NCI-H82 treated with DMSO at 0.1 percent for 48 hours (cell line): Measurements from ENCODE around the gene HPS4.

Source experiments
- DNase-seq: peaks from one replicate; lab custom pipeline; 2025; ENCODE audit not compliant: unreplicated experiment; lab: John Stamatoyannopoulos, UW

Gene HPS4

DNA sequence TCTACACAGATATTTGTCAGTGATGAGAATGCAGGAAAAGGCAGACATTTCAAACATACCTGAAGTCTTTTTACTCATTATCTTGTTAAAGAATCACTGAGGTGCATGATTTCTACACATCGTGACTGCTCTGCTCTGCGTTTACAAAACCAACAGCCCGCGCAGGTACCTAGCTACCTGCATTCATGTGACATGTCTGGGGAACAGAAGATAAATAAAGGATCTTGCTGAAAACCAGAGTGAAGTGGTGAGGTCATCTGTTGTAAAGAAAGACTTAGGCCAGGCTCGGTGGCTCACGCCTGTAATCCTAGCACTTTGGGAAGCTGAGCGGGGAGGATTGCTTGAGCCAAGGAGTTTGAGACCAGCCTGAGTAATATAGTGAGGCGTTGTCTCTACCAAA is 38.8 kb downstream of the HPS4 start:
- DNase-seq = no peak

DNA sequence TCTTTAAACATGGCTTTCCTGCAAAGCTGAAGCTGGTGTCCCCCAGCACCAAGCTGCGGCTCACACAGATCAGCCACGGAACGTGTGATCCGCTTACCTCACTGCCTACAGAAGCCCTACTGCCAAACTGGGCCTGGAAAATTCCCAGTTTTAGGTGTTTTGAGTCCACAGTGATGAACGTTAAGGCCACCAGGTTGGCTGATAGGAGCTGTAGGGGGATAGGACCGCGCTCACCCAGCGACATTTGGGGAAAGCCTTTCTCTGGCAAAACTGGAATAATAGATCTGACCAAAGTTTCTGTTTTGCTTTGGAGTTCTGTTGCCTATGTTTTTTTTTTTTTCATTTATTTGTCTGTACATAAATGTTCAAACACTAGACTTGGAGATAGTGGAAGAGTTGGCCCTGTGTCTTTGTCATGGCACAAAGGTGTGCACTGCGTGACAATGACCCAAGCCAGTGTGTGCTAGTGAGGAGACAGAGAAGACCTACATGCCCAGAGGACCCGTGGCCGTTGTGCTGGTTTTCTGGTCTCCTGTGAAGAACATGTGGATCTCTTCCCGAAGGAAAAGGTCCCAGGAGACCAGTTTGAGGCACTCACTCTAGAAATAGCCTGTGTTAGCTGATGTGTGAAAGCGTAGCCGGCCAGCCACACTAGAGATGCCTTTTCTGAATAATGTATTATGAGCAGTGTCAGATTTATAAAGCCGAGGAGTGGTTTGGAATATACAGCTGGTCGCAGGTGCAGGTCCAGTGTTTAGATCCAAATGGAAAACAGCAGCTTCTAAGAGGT is 39.5 kb downstream of the HPS4 start:
- no peak for DNase-seq

DNA sequence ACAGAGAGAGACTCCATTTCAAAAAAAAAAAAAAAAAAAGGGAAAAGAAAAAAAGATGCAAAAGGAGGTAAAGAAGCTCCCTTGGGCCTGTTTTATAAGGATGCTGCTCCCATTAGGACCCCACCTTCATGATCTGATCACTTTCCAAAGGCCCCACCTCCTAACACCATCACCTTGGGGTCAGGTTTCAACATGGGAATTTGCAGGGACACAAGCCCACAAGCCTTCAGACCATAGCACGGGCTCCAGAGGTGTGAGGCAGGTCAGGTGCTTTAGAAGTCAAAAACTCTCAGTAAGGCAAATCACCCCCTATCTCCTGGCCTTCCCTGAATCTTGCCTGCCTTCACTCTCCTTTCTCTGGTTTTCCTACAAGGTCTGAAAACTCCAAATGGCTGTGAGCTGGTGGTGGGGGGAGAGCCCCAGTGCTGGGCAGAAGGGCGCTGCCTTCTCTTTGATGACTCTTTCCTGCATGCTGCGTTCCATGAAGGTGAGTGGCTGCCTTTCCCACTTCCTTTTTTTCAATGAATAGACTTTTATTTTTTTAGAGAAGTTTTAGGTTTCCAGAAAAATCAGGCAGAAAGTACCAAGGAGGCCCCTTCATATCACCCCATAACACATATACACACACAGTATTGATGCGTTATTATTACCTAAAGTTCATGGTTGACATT is 41.4 kb downstream of the HPS4 start:
- DNase-seq = no peak

DNA sequence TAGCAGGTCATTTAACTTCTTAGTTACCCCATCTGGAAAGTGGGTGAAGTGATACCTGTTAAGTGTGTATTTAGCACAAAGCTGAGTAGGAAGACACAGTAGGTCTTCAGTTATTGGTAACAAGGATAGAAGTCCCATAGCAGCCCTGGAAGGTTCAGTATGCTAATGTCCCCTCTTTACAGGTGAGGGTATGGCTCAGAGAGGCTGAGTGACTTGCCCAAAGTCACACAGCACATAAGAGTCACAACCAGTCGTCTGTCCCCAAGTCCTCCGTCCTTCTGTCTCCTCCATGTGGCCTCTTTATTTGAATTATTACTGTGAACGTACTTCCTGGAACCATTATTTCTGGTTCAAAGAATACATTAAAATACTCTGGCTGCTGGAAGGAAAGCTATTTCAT is 44.0 kb downstream of the HPS4 start:
- no peak for DNase-seq

DNA sequence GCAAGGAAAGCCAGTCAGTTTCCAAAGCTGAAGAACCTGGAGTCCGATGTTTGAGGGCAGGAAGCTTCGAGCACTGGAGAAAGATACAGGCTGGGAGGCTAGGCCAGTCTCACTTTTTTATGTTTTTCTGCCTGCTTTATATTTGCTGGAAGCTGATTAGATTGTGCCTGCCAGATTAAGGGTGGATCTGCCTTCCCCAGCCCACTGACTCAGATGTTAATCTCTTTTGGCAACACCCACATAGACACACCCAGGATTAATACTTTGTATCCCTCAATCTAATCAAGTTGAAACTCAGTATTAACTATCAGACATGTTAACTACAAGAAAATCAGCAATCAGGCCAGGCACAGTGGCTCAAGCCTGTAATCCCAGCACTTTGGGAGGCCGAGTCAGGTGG is 44.8 kb downstream of the HPS4 start:
- peak; percentile 81 for DNase-seq

DNA sequence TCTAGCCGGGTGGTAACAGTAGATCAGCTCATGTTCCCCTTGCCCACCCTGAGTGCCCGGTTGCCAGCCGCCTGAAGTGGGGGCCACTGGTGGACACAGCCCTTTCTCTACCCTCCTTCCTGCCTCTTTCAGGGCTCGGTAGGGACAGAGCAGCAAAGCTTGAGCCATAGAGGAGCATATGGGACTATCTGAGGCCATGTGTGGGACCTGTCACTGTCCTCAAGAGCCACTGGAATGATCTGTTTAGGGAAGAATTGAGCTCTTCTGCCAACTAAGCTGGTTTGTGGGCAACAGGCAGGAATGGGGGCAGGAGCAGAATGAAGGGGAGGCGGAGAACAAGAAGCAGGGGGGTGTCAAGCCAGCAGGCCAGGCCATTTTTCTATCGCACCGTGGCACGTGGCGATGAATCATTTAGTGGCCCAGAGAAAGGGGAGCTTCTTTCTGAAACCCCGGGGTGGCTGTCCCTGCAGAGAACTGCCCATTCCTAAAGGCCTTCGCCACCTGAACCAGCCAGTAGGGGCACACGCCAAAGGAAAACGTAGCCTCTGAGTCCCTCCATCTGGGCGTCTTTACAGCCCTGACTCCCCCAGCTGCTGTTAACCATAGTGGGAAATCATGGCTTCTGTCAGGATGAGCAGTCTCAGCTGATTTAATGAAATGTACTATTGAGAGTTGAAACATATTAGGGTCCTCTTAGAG is 45.7 kb downstream of the HPS4 start:
- DNase-seq = peak; percentile 9

DNA sequence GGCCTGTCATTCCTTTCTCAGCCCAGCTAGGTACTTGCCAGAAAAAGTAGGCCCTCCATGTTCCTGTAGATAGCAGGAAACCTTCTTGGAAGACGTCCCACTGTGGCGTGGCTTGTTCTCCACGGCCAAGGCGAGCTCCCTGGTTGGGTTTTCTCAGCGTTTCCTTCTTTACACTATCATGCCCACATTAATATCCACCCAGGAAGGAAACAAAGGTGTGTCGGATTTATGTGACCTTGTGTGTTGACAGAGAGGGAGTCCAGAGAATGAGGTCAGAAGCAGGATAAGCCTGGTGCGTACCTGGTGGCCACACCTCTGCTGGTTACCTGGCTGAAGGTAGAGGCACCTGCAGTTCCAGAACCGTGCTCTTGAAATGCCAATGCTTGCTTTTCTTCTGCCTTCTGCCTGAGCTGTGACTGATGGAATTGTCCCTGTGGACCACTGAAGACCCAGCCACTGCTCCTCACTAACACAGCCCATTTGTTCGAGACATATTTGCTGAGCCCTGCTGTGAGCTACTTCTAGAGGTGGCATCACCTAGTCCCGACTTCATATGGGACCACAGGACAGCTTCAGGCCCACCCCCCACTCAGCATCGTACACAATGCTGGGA is 46.6 kb downstream of the HPS4 start:
- DNase-seq = no peak

DNA sequence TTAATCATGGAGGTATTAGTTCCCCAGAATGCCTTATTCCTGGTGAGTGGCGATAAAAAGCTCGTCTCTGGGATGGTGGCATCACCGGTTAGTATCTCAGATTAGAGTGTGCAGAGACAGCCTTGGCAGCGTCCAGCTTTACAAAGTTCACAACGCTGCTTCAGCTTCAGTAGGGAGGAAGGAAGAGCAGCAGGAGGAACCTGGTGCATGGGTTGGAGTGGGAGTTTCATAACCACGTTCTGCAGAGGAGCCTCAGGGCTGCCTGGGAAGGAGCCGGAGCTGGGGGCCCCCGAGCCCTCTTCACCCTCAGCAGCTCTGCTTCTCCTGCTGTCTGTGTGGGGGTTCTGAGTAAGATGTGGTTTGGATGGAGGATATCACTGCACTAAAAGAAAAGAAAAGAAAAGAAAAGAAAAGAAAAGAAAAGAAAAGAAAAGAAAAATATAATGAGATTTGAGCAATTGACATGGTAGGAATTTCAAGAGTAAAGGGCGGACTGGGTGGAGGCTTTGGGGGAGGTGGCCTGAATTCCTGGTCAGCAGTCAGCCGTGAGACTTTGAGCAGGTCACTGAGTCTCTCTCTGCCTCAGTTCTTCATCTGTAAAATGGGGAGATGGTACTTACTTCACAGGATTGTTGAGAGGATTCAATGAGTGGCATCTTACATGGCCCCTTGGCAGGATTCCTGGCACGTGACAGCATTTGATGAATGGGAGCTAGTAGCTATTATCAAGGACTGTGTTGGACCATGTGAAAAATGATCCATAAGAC is 48.1 kb downstream of the HPS4 start:
- DNase-seq = no peak

DNA sequence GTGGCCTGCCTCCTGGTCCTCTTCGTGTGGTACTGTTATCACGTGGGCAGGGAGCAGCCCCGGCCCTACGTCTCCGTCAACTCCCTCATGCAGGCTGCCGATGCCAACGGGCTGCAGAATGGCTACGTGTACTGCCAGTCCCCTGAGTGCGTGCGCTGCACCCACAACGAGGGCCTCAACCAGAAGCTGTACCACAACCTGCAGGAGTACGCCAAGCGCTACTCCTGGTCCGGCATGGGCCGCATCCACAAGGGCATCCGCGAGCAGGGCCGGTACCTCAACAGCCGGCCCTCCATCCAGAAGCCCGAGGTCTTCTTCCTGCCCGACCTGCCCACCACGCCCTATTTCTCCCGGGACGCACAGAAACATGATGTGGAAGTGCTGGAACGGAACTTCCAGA is 49.8 kb downstream of the HPS4 start:
- DNase-seq = no peak

DNA sequence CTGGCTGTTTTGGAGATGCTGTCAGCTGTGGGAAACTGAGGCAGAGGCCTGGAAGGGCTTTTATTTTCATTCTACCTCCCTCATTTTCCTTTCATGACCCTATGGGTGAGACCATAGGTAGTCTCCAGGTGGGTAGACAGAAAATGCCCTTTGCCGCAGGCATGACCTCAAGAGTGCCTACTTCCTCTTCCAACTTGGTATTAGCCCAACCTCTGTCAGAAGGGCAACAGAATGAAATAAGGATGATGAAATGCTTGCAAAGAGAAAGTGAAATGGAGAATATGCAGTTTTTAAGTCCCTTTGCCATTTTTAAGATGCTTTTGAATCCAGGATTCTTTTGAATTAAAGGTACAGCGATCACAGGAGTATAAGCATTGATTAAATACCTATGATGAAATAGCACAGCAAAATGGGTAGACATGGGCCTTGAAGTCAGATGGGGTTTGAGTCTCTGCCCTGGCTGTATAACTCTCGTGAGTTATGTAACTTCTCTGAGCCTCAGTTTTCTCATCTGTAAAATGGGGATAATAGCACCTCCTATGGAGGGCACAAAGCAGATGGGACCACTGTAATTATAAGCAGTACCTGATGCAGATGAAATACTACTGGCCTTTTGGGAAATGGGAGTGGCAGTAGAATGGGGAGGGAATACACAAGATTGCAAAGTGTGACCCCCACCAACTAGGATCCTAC is 50.8 kb downstream of the HPS4 start:
- no peak for DNase-seq

DNA sequence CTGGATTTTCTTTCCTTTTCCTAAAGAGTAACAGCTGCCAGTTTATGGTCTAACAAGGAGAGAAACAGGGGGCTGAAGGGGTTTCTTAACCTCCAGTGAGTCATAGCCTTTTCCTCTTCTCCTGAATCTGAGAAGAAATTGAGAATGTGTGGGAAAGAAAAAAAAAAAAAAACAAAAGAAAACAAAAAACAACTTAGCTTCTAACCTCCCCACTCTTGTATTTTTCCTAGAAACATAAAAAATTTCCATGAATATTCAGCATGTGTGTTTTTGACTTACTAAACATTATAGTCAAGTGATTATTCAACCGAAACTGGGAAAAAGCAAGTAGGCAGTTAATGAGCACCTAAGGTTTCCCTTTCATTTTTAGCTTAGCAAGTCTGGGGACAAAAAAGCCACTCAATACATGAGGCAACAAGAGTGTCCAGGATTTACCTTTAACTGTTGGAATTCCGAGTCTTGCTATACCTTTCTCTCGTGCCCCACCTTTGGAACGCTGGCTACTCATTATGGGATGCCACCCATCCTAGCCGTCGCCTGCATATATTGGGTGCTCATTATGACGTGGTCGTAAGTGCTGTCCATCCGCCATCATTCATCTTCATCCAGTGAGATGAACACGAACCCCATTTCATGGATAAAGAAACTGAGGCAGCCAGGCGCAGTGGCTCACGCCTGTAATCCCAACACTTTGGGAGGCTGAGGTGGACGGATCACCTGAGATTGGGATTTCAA is 52.2 kb downstream of the HPS4 start:
- no peak for DNase-seq

DNA sequence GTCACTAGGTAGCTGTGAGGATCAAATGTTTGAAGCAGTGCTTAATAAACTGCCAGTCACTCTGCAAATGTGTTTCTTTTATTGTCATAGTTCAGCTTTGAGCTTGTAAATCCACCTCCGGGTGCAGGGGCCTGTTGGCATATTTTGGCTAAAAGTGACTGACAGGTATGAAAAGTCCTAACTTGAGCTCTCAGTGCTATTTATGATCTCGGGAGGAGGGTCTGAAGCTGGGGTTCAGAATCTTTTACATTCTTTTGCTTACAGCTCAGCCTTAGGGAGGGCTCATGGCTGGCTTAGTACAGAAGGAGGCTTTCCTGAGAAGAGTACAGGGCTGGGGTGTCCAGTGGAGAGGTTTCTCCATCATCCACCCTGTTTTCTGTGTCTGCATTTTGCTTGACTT is 53.0 kb downstream of the HPS4 start:
- DNase-seq = no peak

DNA sequence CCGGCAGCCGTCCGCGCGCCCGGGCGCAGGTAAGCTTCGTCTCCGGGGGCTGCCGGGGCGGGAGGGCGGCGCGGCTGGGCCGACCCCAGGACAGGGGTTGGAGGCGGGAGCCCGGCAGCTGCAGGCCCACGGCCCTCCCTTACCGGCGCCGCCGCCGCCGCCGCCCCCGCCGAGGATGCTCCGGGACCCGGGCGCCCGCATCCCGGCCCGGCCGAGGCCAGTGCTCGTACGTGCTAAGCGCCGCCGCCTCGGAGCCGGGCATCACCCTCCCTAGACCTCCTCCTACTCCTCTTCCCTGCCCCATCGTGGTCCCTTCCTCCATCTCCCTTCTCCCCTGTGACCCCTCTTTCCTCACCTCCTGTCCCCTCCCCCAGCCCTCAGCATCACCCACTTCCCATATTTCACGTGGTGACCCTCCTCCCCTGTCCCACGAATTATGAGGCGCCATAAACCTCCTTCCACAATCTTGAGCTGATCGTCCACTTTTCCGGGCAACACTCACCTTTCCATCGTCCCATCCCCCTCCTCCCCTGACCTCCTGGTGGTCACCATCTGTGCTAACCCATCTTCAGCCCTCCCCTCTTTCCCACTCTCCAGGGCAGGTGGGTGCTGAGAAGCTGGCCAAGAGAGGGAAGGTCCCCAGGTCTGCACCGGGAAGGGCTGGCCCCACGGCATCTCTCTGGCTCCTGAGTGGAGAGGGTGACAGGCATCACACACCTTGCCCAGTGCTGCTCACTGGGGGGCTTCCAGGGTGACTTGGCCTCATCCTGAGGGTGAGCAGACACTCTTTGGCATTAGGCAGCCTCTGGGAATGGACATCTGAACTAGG is 53.9 kb downstream of the HPS4 start:
- DNase-seq = no peak

DNA sequence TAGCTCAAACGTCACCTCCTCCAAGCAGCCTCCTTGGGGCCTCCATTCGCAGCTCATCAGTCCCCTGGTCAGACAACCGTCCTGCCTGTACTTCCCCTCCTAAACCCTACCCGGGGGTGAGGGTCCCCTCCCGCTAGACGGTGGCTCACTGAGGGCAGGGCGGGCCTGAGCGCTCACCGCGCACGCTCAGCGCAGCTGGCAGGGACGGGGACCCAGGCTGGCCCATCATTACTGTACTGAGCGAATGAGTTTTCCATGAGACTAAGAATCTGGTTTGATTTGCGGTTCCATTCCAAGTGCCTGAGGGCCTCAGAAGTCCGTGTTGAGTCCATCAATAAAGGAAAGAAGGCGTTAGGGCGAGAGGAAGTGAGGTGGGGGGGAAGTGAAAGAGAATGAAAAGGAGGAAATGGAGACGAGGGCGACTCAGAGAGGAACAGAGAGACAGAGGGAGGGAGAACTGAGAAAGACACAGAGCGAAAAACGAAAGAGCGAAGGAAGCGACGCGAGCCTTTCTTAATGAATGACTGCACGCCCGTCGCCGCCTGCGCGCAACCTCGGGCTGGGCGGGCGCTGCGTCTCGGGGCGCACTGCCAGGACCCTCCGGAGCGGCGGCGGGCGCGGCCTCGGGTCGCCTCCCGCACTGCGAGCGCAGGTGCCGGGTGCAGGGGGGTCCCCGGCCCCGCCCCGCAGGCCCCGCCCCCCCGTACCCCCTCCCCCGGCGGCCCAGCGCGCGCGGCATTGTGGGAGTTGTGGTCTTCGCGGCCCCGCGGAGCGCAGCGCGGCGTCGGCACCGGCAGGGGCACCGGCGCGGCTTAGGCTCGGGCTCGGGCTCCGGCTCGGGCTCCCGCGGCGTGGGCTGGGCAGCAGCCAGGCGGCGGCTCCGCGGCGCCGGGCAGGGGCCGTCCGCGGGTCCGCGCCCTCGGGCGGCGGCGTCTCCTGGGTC is 54.8 kb downstream of the HPS4 start, which contains the start of gene ASPHD2:
TSS of gene ASPHD2 (plus strand) at position 746 of the 943 bp plus-strand sequence. CDS start 4,356 bp downstream, outside the sequence.
- DNase-seq = no peak

DNA sequence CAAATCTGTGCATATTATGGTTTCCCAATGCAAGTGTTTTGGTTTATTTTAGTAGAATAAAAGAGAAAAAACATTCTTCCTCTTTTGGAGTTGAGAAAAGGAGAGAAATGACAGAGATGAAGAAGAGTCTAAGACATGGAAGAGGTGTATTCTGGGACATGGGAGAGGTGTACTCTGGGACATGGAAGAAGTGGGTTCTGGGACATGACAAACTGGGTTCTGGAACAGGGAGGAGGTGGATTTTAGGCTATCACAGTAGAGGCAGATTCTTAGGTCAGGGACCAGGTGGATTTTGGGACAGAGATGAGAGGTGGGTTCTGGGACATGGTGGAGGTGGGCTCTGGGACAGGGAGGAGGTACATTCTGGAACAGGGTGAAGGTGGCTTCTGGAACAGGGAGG is 56.7 kb downstream of the HPS4 start:
- DNase-seq = no peak

DNA sequence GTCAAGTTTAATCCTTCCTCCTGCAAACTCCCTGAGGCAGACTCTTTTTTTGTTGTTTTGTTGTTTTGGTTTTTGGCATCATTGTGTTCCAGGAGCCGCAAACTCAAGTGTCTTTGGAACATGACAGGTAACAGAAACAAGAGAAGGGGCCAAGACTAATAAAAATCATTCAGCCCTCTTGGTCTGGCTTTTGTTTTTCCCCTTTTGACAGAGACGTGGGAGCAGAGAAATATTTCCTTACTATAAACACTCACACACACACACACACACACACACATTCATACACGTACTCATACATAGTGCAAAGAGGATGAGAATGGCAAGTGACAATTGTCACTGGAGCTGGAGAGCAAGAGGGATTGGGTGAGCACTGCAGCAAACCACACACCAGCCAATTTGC is 65.0 kb downstream of the HPS4 start:
- no peak for DNase-seq

DNA sequence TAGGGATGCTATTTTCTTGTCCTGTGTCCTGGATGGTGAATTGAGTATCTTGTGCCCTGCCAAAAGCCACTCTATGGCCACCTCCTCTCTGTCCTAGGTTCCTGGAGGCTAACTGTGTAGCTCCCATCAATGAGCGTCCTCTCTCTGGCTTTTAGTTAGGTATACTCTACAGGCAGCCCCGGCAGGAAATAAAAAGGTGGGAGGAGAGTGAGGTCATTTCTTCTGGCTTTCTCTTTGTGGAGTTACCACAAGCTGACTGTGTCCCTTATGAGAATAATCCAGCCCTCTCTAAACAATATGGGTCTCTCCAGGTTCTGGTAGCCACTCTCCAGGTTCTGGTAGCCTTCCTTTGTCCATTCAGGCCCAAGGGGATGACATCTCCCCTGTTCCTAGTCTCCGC is 66.2 kb downstream of the HPS4 start:
- DNase-seq = no peak
